Measurements from ENCODE around the gene GRK4.
A peak's percentile ranks its signal among the peaks of the same experiment; 100 is the strongest.
"Not testable (repeated sequence)": the region's sequence is repeated elsewhere in the genome, so short reads cannot be mapped to it uniquely, and the experiment has no call there.

The GRK4 gene

DNA sequence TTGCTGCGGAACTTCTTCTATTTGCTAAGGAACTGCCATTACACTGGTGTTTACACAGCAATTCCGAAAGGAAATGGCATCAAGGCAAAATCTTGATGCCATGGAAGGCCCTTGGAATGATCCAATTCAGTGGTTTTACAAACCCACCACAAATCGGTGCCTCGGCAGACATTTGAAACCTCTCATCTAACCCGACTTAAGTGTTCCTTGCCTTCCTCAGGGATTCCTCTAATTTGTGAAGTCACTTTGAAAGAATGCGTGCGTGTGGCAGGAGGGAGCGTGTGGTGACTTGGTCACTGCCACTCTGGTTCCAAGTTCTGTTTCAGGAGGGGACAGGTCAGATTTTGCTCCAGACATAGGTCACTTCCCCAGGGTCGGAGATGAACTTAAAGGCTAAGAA, 4.9 kb upstream of the GRK4 start:
- TF ChIP-seq, protein P1, sequence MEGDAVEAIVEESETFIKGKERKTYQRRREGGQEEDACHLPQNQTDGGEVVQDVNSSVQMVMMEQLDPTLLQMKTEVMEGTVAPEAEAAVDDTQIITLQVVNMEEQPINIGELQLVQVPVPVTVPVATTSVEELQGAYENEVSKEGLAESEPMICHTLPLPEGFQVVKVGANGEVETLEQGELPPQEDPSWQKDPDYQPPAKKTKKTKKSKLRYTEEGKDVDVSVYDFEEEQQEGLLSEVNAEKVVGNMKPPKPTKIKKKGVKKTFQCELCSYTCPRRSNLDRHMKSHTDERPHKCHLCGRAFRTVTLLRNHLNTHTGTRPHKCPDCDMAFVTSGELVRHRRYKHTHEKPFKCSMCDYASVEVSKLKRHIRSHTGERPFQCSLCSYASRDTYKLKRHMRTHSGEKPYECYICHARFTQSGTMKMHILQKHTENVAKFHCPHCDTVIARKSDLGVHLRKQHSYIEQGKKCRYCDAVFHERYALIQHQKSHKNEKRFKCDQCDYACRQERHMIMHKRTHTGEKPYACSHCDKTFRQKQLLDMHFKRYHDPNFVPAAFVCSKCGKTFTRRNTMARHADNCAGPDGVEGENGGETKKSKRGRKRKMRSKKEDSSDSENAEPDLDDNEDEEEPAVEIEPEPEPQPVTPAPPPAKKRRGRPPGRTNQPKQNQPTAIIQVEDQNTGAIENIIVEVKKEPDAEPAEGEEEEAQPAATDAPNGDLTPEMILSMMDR (IDR thresholded peaks at IDR 0.05; ENCODE audit: unreplicated experiment in 3 of 3), result no peak
- Mint-ChIP-seq H3K36me3 (ENCODE audit: low read depth) (peaks cover 40% of the 10 kb centered on the region), H3K27ac (peak overlapping the region in 1 of 3 experiments; percentile 23), H3K9me3 (no peaks in the 10 kb centered on the region), H3K4me1 (peaks cover 34% of the 10 kb centered on the region), H3K27me3 (ENCODE audit: low read depth) (no peaks in the 10 kb centered on the region), H3K4me3 (peak overlapping the region in 1 of 3 experiments; percentile 62)

DNA sequence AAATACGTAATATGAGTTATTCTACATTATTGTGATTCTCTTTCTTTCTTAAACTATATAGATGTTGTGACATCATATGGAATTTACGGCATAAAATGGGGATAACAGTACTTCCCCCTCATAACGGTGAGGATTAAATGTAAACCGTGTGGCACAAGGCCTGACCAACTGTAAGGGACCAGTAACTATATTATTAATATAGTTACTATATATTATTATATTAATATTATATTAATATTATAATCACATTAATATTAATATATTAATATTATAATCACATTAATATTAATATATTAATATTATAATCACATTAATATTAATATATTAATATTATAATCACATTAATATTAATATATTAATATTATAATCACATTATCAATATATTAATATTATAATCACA, 2.9 kb upstream of the GRK4 start:
- H3K9me3 Mint-ChIP-seq; H3K27ac Mint-ChIP-seq; H3K27me3 Mint-ChIP-seq (ENCODE audit: low read depth); H3K4me3 Mint-ChIP-seq: not testable (repeated sequence)
- Mint-ChIP-seq H3K4me1 (peaks cover 46% of the 10 kb centered on the region), H3K36me3 (ENCODE audit: low read depth) (peaks cover 27% of the 10 kb centered on the region)

- TF ChIP-seq, protein P1 (IDR thresholded peaks at IDR 0.05; ENCODE audit: unreplicated experiment in 3 of 3), result no peak
- H3K9me3 Mint-ChIP-seq, result no peaks in the 10 kb centered on the region
- peak overlapping the region; percentile 94 to 96 (median 94) for H3K4me3 Mint-ChIP-seq
- no peaks in the 10 kb centered on the region for H3K27me3 Mint-ChIP-seq (ENCODE audit: low read depth)
- peaks cover 49% of the 10 kb centered on the region for H3K4me1 Mint-ChIP-seq
- H3K36me3 Mint-ChIP-seq (ENCODE audit: low read depth), result peaks cover 17% of the 10 kb centered on the region
- H3K27ac Mint-ChIP-seq, result peak overlapping the region; percentile 21 to 83 (median 25)
These were observed 2.0 kb upstream of the GRK4 start for GRCh38 chr4:2961421-2961810.

DNA sequence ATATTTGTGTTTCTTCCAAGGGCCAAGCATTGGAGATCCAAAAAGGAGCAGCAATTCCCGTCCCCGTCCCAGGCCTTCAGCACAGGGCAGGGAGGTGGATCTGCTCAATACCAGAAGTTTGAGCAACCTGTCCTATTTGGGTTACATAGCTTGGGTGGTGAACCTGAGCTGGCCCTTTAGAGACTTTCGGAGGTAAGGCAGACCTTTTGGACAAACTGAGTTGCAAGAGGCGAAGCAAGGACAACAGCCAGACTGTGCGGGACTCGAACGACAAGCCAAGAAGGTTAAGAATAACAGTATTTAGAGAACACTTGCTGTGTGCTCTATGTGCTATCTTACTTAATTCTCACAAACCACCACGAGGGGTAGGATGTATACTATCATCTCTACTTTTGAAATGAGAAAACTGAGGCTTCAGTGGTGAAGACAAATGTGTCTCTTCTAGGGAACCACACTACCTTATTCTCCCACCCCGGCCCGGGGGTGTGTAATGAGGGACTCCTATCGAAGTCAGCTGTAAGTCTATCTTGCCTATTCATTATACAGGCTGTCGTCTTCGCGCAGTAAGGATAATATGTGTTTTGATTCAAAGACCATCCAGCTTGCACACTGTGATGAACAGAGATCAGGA, 1.4 kb upstream of the GRK4 start:
- Mint-ChIP-seq H3K4me3 (peak overlapping the region; percentile 94 to 96 (median 94)), H3K27me3 (ENCODE audit: low read depth) (no peaks in the 10 kb centered on the region), H3K36me3 (ENCODE audit: low read depth) (peaks cover 14% of the 10 kb centered on the region), H3K27ac (peak overlapping the region; percentile 83 to 98 (median 87)), H3K4me1 (peaks cover 49% of the 10 kb centered on the region), H3K9me3 (no peaks in the 10 kb centered on the region)
- TF ChIP-seq, protein P1 (IDR thresholded peaks at IDR 0.05; ENCODE audit: unreplicated experiment in 3 of 3), result no peak

DNA sequence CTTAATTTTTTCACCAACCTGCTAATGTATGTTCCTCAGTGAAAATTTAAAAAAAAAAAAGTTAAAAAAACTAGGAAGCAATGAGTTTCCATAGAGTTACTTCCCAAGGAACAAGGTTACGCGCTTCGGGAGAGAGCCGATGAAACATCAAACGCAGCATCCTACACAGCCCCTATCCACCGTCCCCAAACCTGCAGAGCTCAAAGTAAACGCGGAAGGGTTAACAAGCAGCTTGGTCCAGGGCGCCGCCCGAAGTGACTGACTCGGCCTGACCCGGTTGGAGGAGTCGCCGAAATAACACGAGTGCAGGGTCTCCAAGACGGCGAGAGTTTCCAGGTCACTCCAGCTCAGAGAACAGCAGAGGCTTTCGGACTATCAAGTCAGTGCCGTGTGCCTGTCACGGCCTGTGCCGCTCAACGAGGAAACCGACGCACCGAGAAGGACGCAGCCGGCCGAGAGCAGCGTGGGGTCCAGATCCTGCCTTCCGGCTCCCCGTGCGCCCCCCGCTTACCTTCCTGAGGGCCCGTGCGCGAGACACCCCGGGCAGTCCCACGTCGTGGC, 677 bp upstream of the GRK4 start:
- Mint-ChIP-seq H3K27me3 (ENCODE audit: low read depth) (no peaks in the 10 kb centered on the region), H3K9me3 (no peaks in the 10 kb centered on the region), H3K4me3 (peak overlapping the region; percentile 94 to 96 (median 94)), H3K36me3 (ENCODE audit: low read depth) (peaks cover 8% of the 10 kb centered on the region), H3K4me1 (peaks cover 46% of the 10 kb centered on the region), H3K27ac (peak overlapping the region; percentile 83 to 98 (median 87))
- TF ChIP-seq, protein P1 (IDR thresholded peaks at IDR 0.05; ENCODE audit: unreplicated experiment in 3 of 3), result no peak

DNA sequence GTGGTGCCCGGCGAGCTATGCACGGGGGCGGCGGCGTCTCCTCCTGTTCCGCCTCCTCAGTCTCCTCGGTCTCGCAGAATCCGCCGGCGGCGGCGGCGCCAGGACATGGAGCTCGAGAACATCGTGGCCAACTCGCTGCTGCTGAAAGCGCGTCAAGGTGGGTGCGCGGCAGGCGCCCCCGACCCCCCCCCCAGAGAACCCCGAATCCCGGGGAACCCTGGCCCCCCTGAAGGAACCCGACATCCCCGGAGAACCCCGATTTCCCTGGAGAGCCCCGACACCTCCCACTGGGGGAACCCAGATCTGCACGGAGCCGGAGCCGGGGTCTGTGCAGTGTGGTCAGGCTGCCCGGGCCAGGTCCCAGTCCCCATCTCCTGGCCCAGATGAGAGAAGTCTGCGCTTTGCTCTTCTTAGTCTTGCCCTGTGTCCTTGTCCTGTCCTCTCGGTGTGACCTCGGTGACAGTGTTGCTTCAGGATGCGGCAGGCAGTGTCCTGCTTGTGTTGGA, 648 bp downstream of the GRK4 start:
- TF ChIP-seq, protein P1 (IDR thresholded peaks at IDR 0.05; ENCODE audit: unreplicated experiment in 3 of 3), result no peak
- H3K4me3 Mint-ChIP-seq, result peak overlapping the region; percentile 94 to 96 (median 94)
- H3K27ac Mint-ChIP-seq, result peak overlapping the region; percentile 44 to 86 (median 79)
- H3K36me3 Mint-ChIP-seq (ENCODE audit: low read depth), result no peaks in the 10 kb centered on the region
- H3K9me3 Mint-ChIP-seq, result no peaks in the 10 kb centered on the region
- no peaks in the 10 kb centered on the region for H3K27me3 Mint-ChIP-seq (ENCODE audit: low read depth)
- peaks cover 39% of the 10 kb centered on the region for H3K4me1 Mint-ChIP-seq
